Measurements from ENCODE around the gene SLC7A7.

SLC7A7 gene

DNA sequence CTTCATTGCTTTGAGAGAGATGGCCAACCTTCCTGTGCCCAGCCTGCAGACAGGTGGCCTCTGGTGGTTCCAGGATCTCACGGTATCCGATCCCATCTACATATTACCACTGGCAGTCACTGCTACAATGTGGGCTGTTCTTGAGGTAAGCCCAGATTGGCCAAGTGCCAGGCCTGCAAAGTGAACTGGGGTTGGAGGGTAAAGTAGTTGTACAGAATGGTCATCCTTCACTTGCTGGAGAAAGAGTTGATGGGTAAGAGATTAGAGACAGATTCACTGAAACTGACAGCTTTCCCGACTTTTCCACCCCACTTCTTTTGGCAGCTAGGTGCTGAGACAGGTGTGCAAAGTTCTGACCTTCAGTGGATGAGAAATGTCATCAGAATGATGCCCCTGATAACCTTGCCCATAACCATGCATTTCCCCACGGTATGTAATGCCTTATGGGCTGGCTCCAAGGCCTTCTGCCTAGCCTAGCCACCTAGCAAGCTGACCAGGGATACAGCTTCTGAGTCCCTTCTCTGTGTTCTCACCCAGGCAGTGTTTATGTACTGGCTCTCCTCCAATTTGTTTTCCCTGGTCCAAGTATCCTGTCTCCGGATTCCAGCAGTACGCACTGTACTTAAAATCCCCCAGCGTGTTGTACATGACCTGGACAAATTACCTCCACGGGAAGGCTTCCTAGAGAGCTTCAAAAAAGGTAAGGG, 44.6 kb downstream of the SLC7A7 start:
- peaks cover 53 to 71% (median 57%) of the 10 kb centered on the region in 3 donors for H3K36me3 ChIP-seq

DNA sequence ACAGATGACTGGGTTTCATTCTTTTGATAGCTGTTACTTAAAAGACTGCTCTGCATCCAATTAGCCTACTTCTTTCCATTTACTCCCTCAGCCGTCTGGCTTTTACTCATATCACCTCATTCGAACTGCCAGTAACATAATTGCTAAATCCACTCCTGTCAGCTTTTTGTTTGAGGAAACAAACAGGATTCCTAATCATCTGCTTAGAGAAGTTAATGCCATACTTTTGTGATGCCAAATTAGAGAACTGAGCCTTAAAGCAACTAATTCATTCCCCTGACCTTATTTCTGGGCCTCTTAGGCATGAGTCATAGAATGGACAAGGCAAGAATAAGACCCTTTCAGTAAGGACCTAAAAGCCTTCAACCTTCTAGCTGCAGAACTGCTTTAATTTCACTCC, 45.9 kb downstream of the SLC7A7 start:
- intact Hi-C loops (cut with DNase I; ENCODE audit: low total_unique reads) = loop anchor here (10.0 kb wide), 1 partner anchor 65 kb away; the partner anchor contains the start of gene MMP14
- no peak for TF ChIP-seq CTCF (IDR thresholded peaks at IDR 0.05)
- H3K36me3 ChIP-seq = peaks cover 53 to 61% (median 57%) of the 10 kb centered on the region in 3 donors

More for the DNA sequence above, 44.6 kb downstream of the SLC7A7 start:
- DNase-seq = no peak
- Histone ChIP-seq H3K9me3 (no peaks in the 10 kb centered on the region), H3K4me3 (no peak overlapping the region), H3K27ac (no peak overlapping the region), H3K27me3 (no peaks in the 10 kb centered on the region), H3K4me1 (peaks cover 0 to 18% (median 14%) of the 10 kb centered on the region in 4 donors)
- intact Hi-C loops (cut with DNase I; ENCODE audit: low total_unique reads) = no loop called here
- no peak for TF ChIP-seq CTCF (IDR thresholded peaks at IDR 0.05)

GRCh38 chr14:22768947-22769346, 46.3 kb downstream of the SLC7A7 start:
- Histone ChIP-seq H3K27me3 (no peaks in the 10 kb centered on the region), H3K9me3 (no peaks in the 10 kb centered on the region), H3K4me3 (no peak overlapping the region), H3K4me1 (peaks cover 0 to 19% (median 15%) of the 10 kb centered on the region in 4 donors), H3K36me3 (peaks cover 49 to 58% (median 54%) of the 10 kb centered on the region in 3 donors), H3K27ac (no peak overlapping the region)
- no peak for DNase-seq
- TF ChIP-seq CTCF (IDR thresholded peaks at IDR 0.05) = no peak
- intact Hi-C loops (cut with DNase I; ENCODE audit: low total_unique reads) = loop anchor here (10.0 kb wide), 1 partner anchor 66 kb away; the partner anchor contains the start of gene MMP14

More for the DNA sequence above, 45.9 kb downstream of the SLC7A7 start:
- Histone ChIP-seq H3K4me1 (peaks cover 0 to 19% (median 15%) of the 10 kb centered on the region in 4 donors), H3K27me3 (no peaks in the 10 kb centered on the region), H3K4me3 (no peak overlapping the region), H3K9me3 (no peaks in the 10 kb centered on the region), H3K27ac (no peak overlapping the region)
- no peak for DNase-seq

GRCh38 chr14:22767323-22767589, 48.0 kb downstream of the SLC7A7 start:
- H3K36me3 ChIP-seq = peaks cover 36 to 42% (median 39%) of the 10 kb centered on the region in 3 donors
- TF ChIP-seq CTCF (IDR thresholded peaks at IDR 0.05) = no peak
- peak overlapping the region; percentile 74 to 88 for H3K27ac ChIP-seq
- H3K4me1 ChIP-seq = peaks cover 0 to 19% (median 15%) of the 10 kb centered on the region in 4 donors
- no peaks in the 10 kb centered on the region for H3K9me3 ChIP-seq
- intact Hi-C loops (cut with DNase I; ENCODE audit: low total_unique reads) = loop anchor here (10.0 kb wide), 1 partner anchor 68 kb away; the partner anchor contains the start of gene MMP14
- peak overlapping the region; percentile 73 to 83 for H3K4me3 ChIP-seq
- H3K27me3 ChIP-seq = no peaks in the 10 kb centered on the region
- no peak for DNase-seq

DNA sequence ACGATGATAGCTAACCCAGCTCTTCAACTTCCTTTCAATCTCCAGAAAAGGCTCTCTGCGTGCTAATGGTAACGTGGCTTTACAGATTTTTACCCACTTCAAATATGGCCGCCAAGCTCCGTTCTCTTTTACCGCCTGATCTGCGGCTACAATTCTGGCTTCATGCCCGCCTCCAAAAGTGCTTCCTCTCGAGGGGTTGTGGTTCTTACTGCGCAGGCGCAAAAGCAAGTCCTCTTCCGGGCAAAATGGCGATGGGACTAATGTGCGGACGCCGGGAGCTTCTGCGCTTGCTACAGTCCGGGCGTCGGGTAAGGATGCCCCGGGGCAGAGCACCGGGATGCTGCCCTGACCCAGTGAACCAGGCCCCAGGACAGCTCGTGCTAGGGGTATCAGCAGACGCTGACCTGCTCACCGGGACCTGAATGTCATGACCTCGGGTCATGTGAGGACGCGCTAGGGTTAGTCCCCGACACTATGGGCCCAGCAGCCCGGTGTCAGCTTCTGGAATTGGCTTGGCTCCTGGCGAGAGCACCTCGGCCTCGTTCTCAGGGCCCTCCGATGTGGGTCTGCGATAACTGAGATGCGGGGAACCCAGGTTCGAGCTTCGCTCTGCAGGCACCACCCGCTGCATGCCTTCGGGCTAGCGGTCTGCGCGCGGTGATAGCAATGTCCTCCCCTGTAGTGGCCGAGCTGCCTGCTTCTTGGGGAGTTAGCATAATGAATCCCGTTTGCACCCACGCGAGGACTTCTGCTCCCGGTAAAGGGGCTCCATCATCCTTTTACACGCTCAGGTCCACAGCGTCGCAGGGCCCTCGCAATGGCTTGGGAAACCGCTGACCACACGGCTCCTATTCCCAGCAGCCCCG, 48.5 kb downstream of the SLC7A7 start, which contains the start of gene OXA1L:
Gene OXA1L (plus strand): TSS at position 232 of the 866 bp plus-strand sequence. CDS start 14 bp downstream, at position 246.
- H3K27ac ChIP-seq = peak within 1 kb of the TSS; percentile 74 to 88
- H3K9me3 ChIP-seq = peaks cover 0 to 6% (median 0%) of the 10 kb centered on the region in 3 donors
- intact Hi-C loops (cut with DNase I; ENCODE audit: low total_unique reads) = loop anchor here (10.0 kb wide), 1 partner anchor 68 kb away; the partner anchor contains the start of gene MMP14
- H3K4me1 ChIP-seq = peaks cover 0 to 19% (median 15%) of the 10 kb centered on the region in 4 donors
- peaks cover 34 to 38% (median 37%) of the 10 kb centered on the region in 3 donors for H3K36me3 ChIP-seq
- TF ChIP-seq CTCF (IDR thresholded peaks at IDR 0.05) = no peak
- peak; percentile 97 to 99 for DNase-seq
- H3K27me3 ChIP-seq = no peaks in the 10 kb centered on the region
- H3K4me3 ChIP-seq = peak within 1 kb of the TSS; percentile 73 to 83
